Bronchial epithelial cell (primary cell): ENCODE measurements around the gene EXOSC2. TPM values are rescaled to one million over a fixed set of nuclear protein-coding genes. Genes with fewer than 3 reads are reported as not detected.

Source experiments
- DNase-seq: peaks from one replicate; pipeline ENCODE4 v3.0.0-alpha.2; 2010; ENCODE audit warnings: low read depth
- FAIRE-seq: peaks from 2 replicates; lab custom pipeline; 2011; peaks lifted over from hg19 to GRCh38; lab: Jason Lieb, UNC
- H3K27me3 ChIP-seq: 2 replicates; pipeline ENCODE4 v1.5.1; 2011; ENCODE audit warnings: low read length; ENCODE audit not compliant: control insufficient read depth, insufficient read depth
- H3K36me3 ChIP-seq: 2 replicates; pipeline ENCODE4 v1.5.1; 2011; ENCODE audit warnings: low read length; ENCODE audit not compliant: control insufficient read depth, insufficient read depth
- H3K4me3 ChIP-seq: 2 replicates; pipeline ENCODE4 v1.5.1; 2011; ENCODE audit warnings: mild to moderate bottlenecking, low read depth, low read length, control low read depth
- CTCF ChIP-seq: IDR thresholded peaks from 2 replicates; pipeline ENCODE4 v1.5.1; 2011; ENCODE audit warnings: mild to moderate bottlenecking, moderate library complexity, low read length, control low read depth, inconsistent platforms; ENCODE audit not compliant: insufficient read depth, severe bottlenecking
- total RNA-seq: library from RNA; depleted of rRNA; stranded (reverse); fragments of >200 nt; gene quantifications from 2 replicates; pipeline ENCODE4 v1.2.1, GENCODE V29; 2014

EXOSC2 gene
- total RNA-seq, 1 donor from 2014 or later, result 38.7 TPM

GRCh38 chr9:130751631-130752355 lies 58.2 kb downstream of the EXOSC2 start:
- DNase-seq (no peak), FAIRE-seq (no peak)
- no peaks in the 10 kb centered on the region for H3K27me3 ChIP-seq
- no peaks in the 10 kb centered on the region for H3K36me3 ChIP-seq
- H3K4me3 ChIP-seq, result no peak overlapping the region
- TF ChIP-seq CTCF, result no peak

Other genes starting within 250 kb of the EXOSC2 start
- 396 and 415 TPM in 2 replicates for gene ASS1, start 248.8 kb upstream of the EXOSC2 start, total RNA-seq
- 45.8 and 51.5 TPM in 2 replicates for gene FUBP3, start 114.2 kb upstream of the EXOSC2 start, total RNA-seq
- not detected in 2 replicates for gene PRDM12, start 29.2 kb upstream of the EXOSC2 start, total RNA-seq
- 17.6 and 20.1 TPM in 2 replicates for gene ABL1, start 141.5 kb downstream of the EXOSC2 start, total RNA-seq
- not detected in 2 replicates for gene QRFP, start 203.0 kb downstream of the EXOSC2 start, total RNA-seq
- 0.26 and 0.51 TPM in 2 replicates for gene FIBCD1, start 245.5 kb downstream of the EXOSC2 start, total RNA-seq